GM19438 (cell line): ENCODE measurements around the gene MAPK4.
"Not testable (repeated sequence)": the region's sequence is repeated elsewhere in the genome, so short reads cannot be mapped to it uniquely, and the experiment has no call there.

Experiments
- ATAC-seq: cut with Tn5 transposase; IDR thresholded peaks from one replicate; pipeline ENCODE4 v1.9.1; 2021; ENCODE audit warnings: low read depth; ENCODE audit not compliant: unreplicated experiment

MAPK4 gene

DNA sequence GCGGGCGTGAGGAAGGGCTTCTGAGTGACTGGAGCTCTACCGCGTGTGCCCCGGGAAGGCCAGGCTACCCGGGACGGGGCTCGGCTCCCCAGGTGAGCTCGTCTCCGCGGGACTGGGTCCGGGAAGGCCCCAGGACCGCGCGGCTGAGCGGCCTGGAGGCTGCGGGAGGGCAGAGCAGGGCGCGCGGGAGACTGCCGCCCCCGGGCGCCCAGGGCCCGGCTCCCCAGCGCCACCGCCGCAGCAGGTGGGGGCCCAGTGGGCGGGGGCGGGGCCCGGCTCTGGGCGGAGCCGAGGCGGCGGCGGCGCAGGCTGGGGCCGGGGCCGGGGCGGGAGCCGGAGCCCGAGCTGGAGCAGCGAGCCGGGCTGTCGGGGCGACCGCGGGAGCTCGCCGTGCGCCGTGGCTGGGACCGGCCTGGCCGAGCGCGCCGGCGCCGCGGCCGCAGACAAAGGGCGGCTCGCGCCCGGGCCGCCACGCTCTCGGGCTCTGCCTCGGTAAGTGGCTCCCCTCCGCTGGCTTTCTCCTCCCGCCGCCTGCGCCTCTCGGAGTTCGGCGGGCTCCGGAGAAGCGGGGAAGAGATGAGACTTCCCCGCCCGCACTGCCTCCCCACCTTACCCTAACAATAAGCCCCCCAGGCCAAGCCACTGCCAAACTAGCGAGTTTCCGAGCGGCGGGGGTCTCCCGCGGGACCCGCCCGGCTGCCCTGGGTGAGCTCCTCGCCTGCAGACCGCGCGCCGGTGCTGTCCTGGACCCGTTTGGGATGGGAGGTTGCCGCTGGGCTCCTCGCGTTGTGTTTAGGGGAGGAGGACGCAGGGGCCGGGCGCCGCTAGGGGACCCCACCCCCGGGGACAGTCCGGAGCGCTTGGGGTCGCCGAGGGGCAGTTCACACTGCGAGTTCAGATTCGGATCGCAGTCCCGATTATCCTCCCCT lies at the start of gene MAPK4:
MAPK4 (plus strand) TSS at position 336 of the 929 bp plus-strand sequence. CDS start 103,872 bp downstream, outside the sequence.
- ATAC-seq: no peak

DNA sequence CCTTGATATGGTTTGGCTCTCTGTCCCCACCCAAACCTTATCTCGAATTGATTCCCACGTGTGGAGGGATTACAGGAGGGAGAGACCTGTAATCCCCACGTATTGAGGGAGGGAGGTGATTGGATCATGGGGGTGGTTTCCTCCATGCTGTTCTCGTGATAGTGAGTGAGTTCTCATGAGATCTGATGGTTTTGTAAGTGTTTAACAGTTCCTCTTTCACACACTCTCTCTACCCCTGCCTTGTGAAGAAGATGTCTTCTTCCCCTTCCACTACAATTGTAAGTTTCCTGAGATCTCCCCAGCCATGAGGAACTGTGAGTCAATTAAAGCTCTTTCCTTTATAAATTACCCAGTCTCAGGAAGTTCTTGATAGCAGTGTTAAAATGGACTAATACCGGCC lies 42.6 kb upstream of the MAPK4 start:
- not testable (repeated sequence) for ATAC-seq

DNA sequence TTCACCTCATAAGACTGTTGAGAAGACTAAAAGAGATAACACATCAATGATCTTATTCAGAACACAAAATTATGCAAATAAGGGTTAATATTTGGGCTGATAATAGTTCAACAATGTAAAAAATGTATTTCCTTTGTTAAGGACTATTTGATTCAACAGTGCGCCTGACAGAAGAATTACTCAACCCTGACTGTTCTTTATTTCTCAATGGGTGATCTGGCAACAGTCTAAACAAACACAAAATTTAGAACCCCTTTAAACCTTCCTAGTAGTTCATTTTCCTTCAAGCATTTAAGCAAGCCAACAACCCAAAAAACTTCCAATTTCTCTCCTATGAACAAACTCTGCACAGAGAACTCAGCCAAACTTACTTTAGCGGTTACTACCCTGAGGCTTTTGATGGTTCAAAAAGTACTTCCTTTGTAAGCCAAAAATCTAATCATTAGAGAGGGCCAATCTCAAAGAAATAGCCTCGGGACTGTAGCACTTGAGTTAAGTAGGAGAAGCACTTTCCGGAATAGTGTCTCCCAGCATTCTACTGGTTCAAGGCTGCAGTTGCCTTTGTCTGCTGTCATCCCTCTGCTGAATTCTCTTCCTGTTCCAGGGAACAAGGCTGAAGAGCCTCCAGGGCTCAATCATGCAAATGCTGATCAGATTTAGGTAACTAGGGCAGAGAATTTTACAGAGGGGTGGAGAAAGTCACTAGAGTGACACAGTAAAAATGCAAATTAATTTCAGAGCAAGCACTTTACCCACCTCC lies 40.9 kb upstream of the MAPK4 start:
- ATAC-seq: no peak

DNA sequence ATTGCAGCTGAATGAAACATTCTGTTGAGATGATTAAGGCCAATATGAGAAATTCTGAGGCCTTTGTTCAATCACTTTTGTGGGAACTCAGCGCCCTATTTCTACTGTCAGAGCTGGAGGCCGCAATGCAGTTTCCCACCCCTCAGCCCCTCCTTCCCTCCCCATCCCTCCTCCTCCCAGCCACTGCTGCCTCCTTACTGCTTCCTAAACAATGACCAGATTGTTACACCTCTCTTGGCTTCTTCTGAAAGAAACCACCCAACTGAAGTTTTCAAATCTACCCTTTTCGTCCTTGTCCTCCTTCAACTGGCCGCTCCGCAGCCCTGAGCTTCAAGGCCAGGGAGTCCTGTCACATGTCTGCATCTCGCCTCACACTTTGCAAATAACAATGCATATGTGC lies 36.7 kb upstream of the MAPK4 start:
- no peak for ATAC-seq

DNA sequence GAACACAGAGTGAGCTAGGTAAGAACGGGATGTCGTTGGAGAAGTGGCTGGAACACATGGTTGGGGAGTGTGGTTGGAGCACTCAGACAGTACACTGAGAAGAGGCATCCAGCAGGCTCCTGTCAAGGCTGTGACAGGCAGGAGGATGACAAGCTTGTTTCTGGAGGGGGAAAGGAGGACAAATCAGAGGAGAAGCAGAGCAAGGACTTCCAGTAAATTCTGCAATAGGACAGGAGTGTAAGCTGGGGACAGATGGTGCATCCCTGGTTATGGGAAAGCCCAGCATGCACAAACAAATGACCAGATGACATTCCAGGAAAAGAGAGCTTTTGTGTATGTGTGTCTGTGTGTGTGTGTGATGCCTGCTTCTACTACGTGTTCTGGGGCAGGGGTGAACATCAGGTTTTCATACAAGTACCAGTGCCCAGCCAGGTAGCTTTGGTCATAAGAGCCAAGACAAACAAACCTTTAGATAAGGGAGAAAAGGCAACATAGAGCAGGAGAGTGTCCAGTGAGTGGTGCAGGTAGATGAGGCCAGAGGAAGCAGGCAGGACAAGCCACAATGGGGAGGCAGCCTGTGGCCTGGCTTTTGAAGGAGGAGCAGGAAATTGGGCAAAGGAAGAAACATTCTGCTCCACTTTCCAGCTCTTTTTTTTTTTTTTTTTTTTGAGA lies 32.1 kb upstream of the MAPK4 start:
- no peak for ATAC-seq

DNA sequence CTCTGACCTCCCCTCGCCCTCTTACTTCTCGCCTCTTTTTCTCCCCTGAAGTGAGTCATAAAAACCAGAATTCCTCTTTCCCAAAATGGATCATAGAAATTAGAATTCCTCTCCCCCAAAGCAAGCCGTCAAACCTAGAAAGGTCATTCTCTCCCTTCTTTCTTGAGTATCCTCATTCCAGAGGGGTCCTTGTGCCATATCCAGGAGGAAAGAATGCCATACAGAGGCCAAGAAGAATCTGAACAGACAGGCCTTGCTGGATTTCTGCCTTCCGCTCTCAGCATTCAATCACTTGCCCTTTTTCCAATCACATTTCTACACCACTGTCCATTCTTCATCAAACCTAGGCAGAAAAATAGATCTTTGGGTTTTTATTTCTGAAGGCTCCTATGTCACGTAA lies 31.1 kb upstream of the MAPK4 start:
- ATAC-seq: no peak

DNA sequence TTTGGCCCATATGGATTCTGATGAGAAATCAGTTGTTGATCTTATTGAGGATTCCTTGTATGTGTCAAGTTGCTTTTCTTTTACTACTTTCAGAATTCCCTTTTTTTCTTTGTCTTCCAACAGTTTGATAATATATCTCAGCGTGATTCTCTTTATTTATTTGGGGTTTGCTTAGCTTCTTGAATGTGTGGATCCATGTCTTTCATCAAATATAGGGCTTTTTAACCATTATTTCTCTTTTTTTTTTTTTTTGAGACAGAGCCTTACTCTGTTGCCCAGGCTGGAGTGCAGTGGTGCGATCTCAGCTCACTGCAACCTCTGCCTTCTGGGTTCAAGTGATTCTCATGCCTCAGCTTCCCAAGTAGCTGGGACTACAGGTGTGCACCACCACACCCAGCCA lies 26.1 kb upstream of the MAPK4 start:
- ATAC-seq: not testable (repeated sequence)

DNA sequence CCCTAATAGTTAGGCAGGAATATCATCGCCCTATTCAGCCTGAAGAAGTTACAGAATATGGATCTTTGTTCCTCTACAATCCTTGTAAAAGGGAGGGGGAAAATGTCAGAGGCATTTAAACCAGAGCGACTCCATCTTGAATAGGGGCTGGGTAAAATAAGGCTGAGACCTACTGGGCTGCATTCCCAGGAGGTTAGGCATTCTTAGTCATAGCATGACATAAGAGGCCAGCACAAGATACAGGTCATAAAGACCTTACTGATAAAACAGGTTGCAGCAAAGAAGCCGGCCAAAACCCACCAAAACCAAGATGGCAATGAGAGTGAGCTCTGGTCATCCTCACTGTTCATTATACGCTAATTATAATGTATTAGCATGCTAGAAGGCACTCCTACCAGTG lies 15.4 kb upstream of the MAPK4 start:
- not testable (repeated sequence) for ATAC-seq

DNA sequence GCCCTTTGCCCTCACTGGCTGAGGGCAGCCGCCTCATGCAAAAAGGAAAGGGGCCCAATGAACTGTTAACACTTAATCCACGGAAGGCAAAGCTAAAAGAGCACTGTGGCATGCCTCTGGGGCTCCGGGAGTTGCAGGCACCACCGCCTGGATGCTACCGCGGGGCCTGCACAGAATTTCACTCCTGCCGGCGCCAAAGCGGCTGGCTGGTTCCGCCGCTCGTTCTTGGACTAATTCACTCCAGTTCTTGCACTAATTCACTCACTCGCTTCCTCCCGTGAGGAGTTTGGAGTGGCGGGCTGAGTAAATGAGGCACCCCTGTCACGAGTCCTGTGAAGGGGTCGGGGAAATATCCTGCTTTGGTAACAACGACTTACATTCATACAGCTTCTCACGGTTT lies 14.0 kb upstream of the MAPK4 start:
- ATAC-seq: no peak

DNA sequence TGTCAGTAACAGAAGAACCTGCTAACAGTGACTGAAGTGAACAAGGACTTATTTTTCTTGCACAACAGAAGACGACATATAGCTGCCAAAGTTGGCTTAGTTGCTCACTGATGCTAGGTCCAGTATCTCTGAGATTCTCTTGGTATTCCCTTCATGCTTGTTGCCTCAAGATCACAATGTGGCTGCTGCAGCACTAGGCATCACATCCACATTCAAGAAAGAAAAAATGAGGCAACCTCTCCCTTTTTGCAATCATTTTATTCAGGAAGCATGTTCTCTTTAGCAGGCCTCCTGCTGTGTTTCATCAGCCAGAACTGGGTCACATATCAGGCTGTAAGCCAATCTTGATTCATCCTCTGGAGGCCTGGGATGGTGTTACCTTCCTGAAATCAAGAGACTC lies 11.7 kb upstream of the MAPK4 start:
- no peak for ATAC-seq

DNA sequence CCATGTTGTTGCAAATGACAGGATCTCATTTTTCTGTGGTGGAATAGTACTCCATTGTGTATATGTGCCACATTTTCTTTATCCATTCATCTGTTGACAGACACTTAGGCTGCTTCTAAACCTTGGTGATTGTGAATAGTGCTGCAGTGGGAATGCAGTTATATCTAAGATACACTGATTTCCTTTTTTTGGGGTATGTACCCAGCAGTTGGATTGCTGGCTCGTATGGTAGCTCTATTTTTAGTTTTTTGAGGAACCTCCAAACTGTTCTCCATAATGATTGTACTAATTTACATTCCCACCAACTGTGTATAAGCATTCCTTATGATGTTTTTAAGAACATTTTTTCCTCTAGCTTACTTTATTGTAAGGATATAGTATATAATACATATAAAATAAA lies 8.2 kb upstream of the MAPK4 start:
- not testable (repeated sequence) for ATAC-seq

DNA sequence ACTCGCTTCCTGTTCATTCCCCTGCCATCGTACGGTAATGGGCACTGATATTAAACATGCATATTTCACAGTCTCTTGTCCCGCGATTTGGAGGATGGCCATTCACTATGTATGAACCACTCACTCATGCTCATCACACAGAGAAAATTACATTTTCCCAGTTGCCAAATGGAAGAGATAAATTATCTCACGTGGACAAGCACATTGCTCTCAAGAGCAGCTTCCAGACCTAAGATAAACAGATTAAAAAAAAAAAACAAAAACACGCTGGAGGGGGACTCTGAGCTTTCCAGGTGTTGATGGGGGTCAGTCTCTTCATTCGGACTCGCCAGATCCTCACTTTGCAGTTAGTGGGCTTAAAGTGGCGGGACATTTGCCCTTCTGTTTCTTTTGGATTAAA lies 1.7 kb upstream of the MAPK4 start:
- no peak for ATAC-seq

DNA sequence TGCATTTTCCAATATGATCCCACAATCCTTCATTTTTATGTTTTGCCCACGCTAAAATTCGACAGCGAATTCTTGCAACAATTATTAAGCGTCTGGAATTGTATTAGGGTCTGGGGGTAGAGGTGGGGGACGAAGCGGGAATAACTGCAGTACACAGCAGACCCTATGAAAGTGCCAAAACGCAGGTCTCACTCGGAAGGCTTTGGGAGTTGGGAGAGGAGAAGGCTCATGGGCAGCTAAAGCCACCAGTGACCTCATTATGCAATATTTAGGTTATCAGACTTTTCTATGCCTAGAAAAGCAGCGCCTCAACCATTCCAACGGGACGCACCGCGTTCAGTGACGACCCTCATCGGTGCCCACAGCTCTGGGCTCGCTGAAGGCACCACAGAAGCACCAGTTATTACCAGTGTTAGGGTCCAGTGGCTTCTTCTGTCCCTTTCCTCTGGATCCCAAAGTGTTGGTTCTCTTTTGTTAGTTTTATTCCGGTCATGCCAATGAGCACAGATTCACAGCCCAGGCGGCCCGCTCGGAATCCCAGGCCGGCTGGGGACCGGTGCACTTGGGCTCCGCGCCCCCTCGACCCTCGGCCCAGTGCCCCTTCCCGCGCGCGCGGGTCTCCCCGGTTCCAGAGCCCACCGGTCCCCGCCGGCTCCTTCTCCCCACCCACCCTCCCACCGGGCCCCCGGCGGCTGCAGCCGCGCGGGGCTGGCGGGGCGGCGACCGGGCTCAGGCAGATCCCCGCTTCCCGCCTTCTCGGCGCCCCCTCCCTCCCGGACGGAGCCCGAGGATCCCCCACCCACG lies 737 bp upstream of the MAPK4 start:
- ATAC-seq: no peak

DNA sequence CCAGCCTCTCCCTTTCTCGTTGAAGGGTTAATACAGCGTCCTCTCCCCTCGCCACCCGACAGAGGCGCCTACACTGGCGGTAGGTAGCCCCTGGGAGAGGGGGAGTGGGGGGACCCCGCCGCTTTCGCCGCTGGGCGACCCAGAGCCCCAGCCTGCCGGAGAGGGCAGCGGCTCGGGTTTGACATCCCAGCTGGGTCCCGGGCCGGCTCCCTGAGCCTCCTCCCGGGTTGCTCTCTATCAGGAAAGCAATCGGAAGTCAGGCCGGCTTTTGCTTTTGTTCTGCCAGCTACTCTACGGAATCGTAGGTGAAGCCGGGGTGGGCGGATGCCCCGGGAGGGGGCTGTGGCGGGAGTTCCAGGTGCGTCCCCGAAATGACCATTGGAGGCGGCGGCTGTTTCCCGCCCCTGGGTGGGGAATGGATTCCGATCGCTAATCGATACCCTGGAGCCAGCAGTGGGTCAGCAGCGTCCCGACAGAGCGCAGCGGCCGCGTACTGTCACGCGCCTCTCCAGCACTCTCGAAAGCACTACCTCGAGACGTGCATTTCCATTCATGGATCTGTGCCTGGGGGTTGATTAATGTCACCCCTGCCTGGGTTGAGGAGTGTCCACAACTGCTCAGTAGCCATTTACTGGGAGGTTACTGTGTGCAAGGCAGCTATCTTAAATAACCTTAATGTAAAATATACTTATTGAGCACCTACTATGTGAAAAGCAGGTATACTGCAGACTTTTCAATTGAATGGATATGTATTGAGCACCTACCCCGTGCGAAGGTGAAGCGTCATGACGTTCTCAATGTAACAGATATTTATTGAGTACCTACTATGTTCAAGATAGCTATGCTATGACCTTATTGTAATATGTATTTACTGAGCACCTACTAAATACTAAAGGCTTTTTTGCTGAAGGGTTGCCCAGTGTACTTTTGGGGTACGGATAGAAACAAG lies 1.1 kb downstream of the MAPK4 start:
- ATAC-seq: no peak

DNA sequence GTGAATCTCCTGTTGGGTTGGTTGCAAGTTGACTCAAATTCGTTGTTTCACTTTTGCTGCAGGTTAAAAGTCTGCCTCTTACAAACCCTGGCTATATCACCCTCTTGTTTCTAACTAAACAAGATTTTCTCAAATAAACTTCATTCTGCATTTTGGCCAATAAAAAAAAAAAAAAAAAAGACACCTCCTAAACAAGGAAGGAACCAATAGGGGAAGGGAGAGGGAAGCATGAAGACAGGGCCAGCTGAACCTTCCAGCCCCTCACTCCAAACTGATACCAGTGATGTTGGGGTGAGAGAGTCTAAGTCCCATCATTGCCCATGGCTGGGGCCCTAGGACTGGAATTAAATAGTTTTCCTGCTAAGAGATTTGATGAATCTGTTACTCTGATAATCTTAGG lies 2.4 kb downstream of the MAPK4 start:
- ATAC-seq: not testable (repeated sequence)

DNA sequence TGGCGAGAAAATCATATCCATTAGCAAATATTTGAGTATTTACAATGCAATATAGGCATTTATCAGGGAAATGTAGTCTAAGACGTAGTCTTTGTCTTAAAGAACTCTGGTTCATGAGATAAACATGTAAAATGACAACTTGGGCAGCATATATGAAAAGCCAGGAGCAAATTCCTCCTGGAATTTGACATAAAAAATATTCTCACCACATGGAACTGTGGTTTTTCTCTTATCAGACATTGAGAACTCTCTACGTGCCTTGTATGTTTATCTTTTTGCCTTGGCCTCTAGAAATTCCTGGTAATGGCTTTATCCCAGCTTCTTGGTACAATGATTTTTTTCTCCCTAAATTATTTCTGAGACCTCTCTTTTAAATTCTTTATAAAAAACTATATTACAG lies 2.8 kb downstream of the MAPK4 start:
- ATAC-seq: no peak

DNA sequence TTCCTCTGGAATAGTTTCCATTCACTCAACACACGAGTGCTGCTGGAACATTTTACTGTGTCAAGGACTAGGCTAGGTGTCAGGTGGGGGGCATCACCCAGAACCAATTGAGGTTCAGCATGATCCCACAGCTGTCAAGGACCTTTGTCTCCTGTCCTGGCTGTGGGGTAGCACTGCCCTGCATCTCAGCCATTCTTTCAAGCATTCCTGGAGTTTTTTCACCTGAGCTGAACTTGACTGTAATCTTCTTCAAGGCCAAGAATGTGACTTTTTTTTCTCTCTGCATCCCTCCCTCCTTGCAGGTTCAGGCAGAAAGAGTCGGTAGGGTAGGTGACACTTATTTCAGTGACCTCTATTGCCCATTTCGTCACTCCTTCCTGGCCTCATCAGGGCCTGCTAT lies 3.5 kb downstream of the MAPK4 start:
- no peak for ATAC-seq

DNA sequence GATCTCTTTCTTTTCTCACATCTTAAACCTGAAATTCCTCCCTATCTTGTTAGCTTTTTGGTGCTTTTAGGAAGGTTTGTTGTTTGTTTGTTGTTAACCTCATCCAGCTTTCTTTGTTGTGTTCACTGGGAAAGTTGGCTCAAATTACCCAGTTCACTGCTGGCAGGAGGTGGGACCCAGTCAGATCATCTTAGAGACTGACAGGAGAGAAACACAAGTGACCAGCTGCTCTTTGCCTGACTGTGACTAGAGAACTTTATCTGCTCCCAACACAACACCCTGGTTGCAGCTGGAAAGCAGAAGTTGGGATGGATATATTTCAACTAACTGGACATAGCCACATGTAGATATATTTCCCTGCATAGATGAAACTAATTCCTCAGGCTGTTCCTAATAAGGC lies 10.0 kb downstream of the MAPK4 start:
- no peak for ATAC-seq

DNA sequence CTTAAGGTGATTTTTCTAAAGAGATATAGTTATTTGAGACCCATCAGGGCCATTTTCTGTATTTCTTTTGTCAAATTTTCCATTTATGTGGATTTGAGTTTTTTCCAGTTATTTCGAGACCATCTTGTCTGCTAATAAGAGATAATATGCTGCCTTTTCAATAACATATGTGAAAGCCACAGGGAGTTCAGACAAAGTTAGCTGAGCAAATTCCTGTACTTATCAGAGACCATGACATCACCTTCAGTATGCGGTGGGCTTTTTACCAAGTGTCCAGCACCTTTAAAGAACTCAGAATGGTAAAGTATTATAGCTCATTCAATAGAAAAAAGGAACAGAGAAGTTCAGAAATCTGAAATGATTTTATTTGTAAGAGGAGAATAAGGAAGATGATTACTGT lies 11.7 kb downstream of the MAPK4 start:
- no peak for ATAC-seq
